GM18907 (cell line): ENCODE results near the gene BRCC3.
"Not testable (repeated sequence)": the region's sequence is repeated elsewhere in the genome, so short reads cannot be mapped to it uniquely, and the experiment has no call there.

Source experiments
- ATAC-seq: cut with Tn5 transposase; IDR thresholded peaks from one replicate; pipeline ENCODE4 v1.9.1; 2021; ENCODE audit warnings: mild to moderate bottlenecking, moderate library complexity; ENCODE audit not compliant: unreplicated experiment

The BRCC3 gene

GRCh38 chrX:155143959-155144548 lies 72.7 kb downstream of the BRCC3 start:
- no peak for ATAC-seq

DNA sequence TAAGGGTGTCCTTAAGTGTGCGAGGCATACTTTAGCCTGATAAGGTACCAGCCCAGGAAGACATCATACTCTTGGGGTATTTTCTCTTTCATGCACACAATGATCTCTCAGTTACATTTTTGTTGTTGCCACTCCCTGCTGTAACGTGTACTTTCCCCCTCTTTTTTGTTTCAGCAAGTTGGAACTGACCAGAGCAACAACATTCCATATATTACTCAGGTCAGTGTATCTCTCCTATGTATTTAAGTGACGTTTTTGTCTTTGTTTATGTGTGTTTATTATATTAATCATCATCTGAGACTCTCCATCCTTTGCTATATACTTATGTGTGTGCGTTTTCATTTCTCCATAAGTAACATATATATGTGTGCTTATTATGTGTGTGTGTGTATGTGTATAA lies 73.6 kb downstream of the BRCC3 start:
- ATAC-seq: no peak

DNA sequence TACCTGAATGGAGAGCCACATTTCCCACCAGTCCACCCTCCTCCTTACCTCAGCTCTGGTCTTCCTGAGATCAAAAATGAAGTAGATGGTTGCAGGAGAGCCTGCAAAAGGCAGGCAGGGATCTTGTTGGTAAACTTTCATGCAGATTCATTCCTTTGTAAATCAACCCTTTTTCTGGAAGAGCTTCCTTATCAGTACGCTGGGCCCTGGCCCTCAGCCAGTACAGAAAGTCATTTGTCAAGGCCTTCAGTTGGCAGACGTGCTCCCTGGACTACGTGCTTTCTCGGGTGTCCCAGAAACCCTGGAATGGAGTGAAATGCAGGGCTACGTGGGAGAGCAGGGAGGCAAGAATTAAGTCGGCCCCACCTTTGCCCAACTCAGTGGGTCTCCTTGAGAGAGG lies 76.3 kb downstream of the BRCC3 start:
- ATAC-seq: not testable (repeated sequence)

- not testable (repeated sequence) for ATAC-seq
These were observed 76.9 kb downstream of the BRCC3 start for GRCh38 chrX:155148166-155148565.

DNA sequence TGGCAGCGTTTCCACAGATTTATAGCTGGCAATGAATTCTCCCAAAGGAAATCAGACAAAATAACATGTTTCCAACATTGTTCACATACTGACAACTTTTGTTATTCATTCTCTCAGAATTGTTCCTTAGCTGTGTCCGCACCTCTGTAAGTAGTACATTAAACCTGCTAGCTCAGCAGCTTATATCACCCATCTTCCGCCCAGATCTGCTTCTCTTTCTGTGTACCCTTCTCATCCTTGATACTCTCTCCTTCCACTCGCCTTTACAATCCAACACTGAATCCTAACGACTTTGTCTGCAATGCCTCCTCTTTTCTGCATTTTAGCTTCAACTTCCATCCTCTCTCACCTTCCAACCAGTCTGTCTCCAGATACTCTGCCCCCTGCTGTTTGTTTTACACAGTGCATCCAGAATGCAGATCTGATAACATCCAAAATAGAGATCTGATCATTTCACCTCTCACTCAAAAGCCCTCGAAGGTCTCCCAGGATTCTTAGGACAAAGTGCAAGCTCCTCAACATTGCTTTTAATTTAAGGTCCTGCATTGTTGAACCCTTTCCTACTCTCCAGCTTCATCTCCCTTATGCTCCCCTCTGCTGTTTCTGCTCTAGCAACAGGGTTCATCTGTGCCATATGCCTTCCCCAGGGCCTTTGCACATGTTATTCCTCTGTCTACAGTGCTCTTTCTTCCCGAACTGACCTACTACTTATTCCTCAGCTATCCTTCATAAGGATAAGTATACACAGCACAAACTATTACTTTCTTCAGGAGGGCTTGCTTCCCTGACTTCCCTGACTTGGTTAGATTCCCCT lies 77.6 kb downstream of the BRCC3 start:
- no peak for ATAC-seq

- no peak for ATAC-seq
These were observed 98.6 kb downstream of the BRCC3 start for GRCh38 chrX:155169881-155170280.
